Mucosa of stomach (tissue), 1 donor: Measurements from ENCODE around the gene PRSS50.

Experiments
- H3K27me3 ChIP-seq: one replicate; pipeline ENCODE4 v1.7.0; 2013; ENCODE audit warnings: mild to moderate bottlenecking, low read length; ENCODE audit not compliant: control insufficient read depth, insufficient read depth
- H3K36me3 ChIP-seq: one replicate; pipeline ENCODE4 v1.7.0; 2013; ENCODE audit warnings: low read length; ENCODE audit not compliant: control insufficient read depth, insufficient read depth
- H3K4me1 ChIP-seq: one replicate; pipeline ENCODE4 v1.7.0; 2013; ENCODE audit warnings: mild to moderate bottlenecking, low read length; ENCODE audit not compliant: control insufficient read depth, insufficient read depth
- H3K4me3 ChIP-seq: one replicate; pipeline ENCODE4 v1.7.0; 2013; ENCODE audit warnings: low read length
- H3K9ac ChIP-seq: one replicate; pipeline ENCODE4 v1.7.0; 2013; ENCODE audit warnings: mild to moderate bottlenecking, low read length, moderate library complexity
- H3K9me3 ChIP-seq: one replicate; pipeline ENCODE4 v1.7.0; 2013; ENCODE audit warnings: mild to moderate bottlenecking, low read length, moderate library complexity; ENCODE audit not compliant: control insufficient read depth
- donor health status: Pancreatic carcinoma.

Gene PRSS50

GRCh38 chr3:46692566-46692990 lies 25.1 kb downstream of the PRSS50 start:
- peak overlapping the region; percentile 87 for H3K4me3 ChIP-seq
- peaks cover 45% of the 10 kb centered on the region for H3K4me1 ChIP-seq
- H3K9ac ChIP-seq = peak overlapping the region; percentile 89
- H3K36me3 ChIP-seq = no peaks in the 10 kb centered on the region
- no peaks in the 10 kb centered on the region for H3K27me3 ChIP-seq
- no peaks in the 10 kb centered on the region for H3K9me3 ChIP-seq

- no peak overlapping the region for H3K9ac ChIP-seq
- peaks cover 42% of the 10 kb centered on the region for H3K4me1 ChIP-seq
These were observed 26.9 kb downstream of the PRSS50 start for GRCh38 chr3:46690798-46691197.

GRCh38 chr3:46685446-46685845 lies 32.2 kb downstream of the PRSS50 start:
- Histone ChIP-seq H3K36me3 (no peaks in the 10 kb centered on the region), H3K4me3 (no peak overlapping the region), H3K9ac (no peak overlapping the region), H3K9me3 (no peaks in the 10 kb centered on the region), H3K27me3 (no peaks in the 10 kb centered on the region), H3K4me1 (peaks cover 1% of the 10 kb centered on the region)

More at GRCh38 chr3:46690798-46691197, 26.9 kb downstream of the PRSS50 start:
- no peaks in the 10 kb centered on the region for H3K27me3 ChIP-seq
- no peaks in the 10 kb centered on the region for H3K36me3 ChIP-seq
- H3K4me3 ChIP-seq = no peak overlapping the region
- no peaks in the 10 kb centered on the region for H3K9me3 ChIP-seq

GRCh38 chr3:46684891-46685290 lies 32.8 kb downstream of the PRSS50 start:
- Histone ChIP-seq H3K4me1 (no peaks in the 10 kb centered on the region), H3K36me3 (no peaks in the 10 kb centered on the region), H3K27me3 (no peaks in the 10 kb centered on the region), H3K4me3 (no peak overlapping the region), H3K9ac (no peak overlapping the region), H3K9me3 (no peaks in the 10 kb centered on the region)

GRCh38 chr3:46682974-46683373 lies 34.7 kb downstream of the PRSS50 start:
- H3K9me3 ChIP-seq = no peaks in the 10 kb centered on the region
- no peaks in the 10 kb centered on the region for H3K36me3 ChIP-seq
- no peaks in the 10 kb centered on the region for H3K4me1 ChIP-seq
- no peaks in the 10 kb centered on the region for H3K27me3 ChIP-seq
- H3K9ac ChIP-seq = no peak overlapping the region
- H3K4me3 ChIP-seq = no peak overlapping the region

GRCh38 chr3:46681856-46682540 lies 35.7 kb downstream of the PRSS50 start:
- no peak overlapping the region for H3K9ac ChIP-seq
- no peak overlapping the region for H3K4me3 ChIP-seq
- no peaks in the 10 kb centered on the region for H3K4me1 ChIP-seq
- no peaks in the 10 kb centered on the region for H3K9me3 ChIP-seq
- H3K27me3 ChIP-seq = no peaks in the 10 kb centered on the region
- H3K36me3 ChIP-seq = no peaks in the 10 kb centered on the region

GRCh38 chr3:46681387-46681786 lies 36.3 kb downstream of the PRSS50 start:
- no peaks in the 10 kb centered on the region for H3K9me3 ChIP-seq
- H3K4me3 ChIP-seq = no peak overlapping the region
- no peaks in the 10 kb centered on the region for H3K27me3 ChIP-seq
- no peaks in the 10 kb centered on the region for H3K4me1 ChIP-seq
- no peak overlapping the region for H3K9ac ChIP-seq
- no peaks in the 10 kb centered on the region for H3K36me3 ChIP-seq

- Histone ChIP-seq H3K9ac (no peak overlapping the region), H3K36me3 (no peaks in the 10 kb centered on the region), H3K9me3 (no peaks in the 10 kb centered on the region), H3K4me1 (no peaks in the 10 kb centered on the region), H3K4me3 (no peak overlapping the region), H3K27me3 (no peaks in the 10 kb centered on the region)
These were observed 37.3 kb downstream of the PRSS50 start for GRCh38 chr3:46680298-46680826.

- Histone ChIP-seq H3K9me3 (no peaks in the 10 kb centered on the region), H3K27me3 (no peaks in the 10 kb centered on the region), H3K4me1 (no peaks in the 10 kb centered on the region), H3K9ac (no peak overlapping the region), H3K36me3 (no peaks in the 10 kb centered on the region), H3K4me3 (no peak overlapping the region)
These were observed 38.0 kb downstream of the PRSS50 start for GRCh38 chr3:46679681-46680080.

GRCh38 chr3:46678280-46678679 lies 39.4 kb downstream of the PRSS50 start:
- Histone ChIP-seq H3K9me3 (no peaks in the 10 kb centered on the region), H3K9ac (no peak overlapping the region), H3K4me1 (no peaks in the 10 kb centered on the region), H3K36me3 (no peaks in the 10 kb centered on the region), H3K4me3 (no peak overlapping the region), H3K27me3 (no peaks in the 10 kb centered on the region)

GRCh38 chr3:46677411-46677726 lies 40.3 kb downstream of the PRSS50 start:
- Histone ChIP-seq H3K9ac (no peak overlapping the region), H3K9me3 (no peaks in the 10 kb centered on the region), H3K4me1 (no peaks in the 10 kb centered on the region), H3K4me3 (no peak overlapping the region), H3K36me3 (no peaks in the 10 kb centered on the region), H3K27me3 (no peaks in the 10 kb centered on the region)

- no peak overlapping the region for H3K4me3 ChIP-seq
- no peaks in the 10 kb centered on the region for H3K9me3 ChIP-seq
- H3K27me3 ChIP-seq = no peaks in the 10 kb centered on the region
- no peak overlapping the region for H3K9ac ChIP-seq
- H3K4me1 ChIP-seq = no peaks in the 10 kb centered on the region
- no peaks in the 10 kb centered on the region for H3K36me3 ChIP-seq
These were observed 40.9 kb downstream of the PRSS50 start for GRCh38 chr3:46676601-46677410.
